HepG2 (cell line): Measurements from ENCODE around the gene ODAD2.

Source experiments
- HNRNPUL1 ChIP-seq: fragments of 200-400 bp; formaldehyde crosslinking; IDR thresholded peaks from 2 replicates; pipeline ENCODE4 v1.6.1; 2017; ENCODE audit warnings: low read depth, mild to moderate bottlenecking, low read length, moderate library complexity
- RFX5 ChIP-seq: IDR thresholded peaks from 2 replicates; pipeline ENCODE4 v1.6.1; 2011; ENCODE audit warnings: low read depth, low read length, improper control_type of control experiment
- SP1 ChIP-seq, 2 experiments: fragments of 450-650 bp in 1 of 2; sonication (generic) in 1 of 2; formaldehyde crosslinking in 1 of 2; IDR thresholded peaks; 2 replicates each; pipeline versions ENCODE4 v1.4.0 to v1.6.1; 2016 to 2020; ENCODE audit warnings: missing genetic modification reagents in 1 of 2
- STAT5B ChIP-seq: sonication (generic); formaldehyde crosslinking; IDR thresholded peaks from 2 replicates; pipeline ENCODE4 v1.4.0; 2020; ENCODE audit warnings: missing genetic modification reagents
- TCF7L2 ChIP-seq: IDR thresholded peaks from 2 replicates; pipeline ENCODE4 v1.6.1; 2011; ENCODE audit warnings: mild to moderate bottlenecking, low read depth, low read length, moderate library complexity
- ZNF83 ChIP-seq: sonication (generic); formaldehyde crosslinking; IDR thresholded peaks from 2 replicates; pipeline ENCODE4 v1.4.0; 2020; ENCODE audit warnings: missing genetic modification reagents, mild to moderate bottlenecking, borderline replicate concordance
- TF ChIP-seq, protein P1 (sequence below): sonication (generic); formaldehyde crosslinking; IDR thresholded peaks from 2 replicates; pipeline ENCODE4 v1.5.0; 2020; ENCODE audit warnings: mild to moderate bottlenecking, missing genetic modification reagents, moderate library complexity
- TF ChIP-seq, protein P2 (sequence below): sonication (generic); formaldehyde crosslinking; IDR thresholded peaks from 2 replicates; pipeline ENCODE4 v1.8.0; 2022; ENCODE audit warnings: mild to moderate bottlenecking, missing genetic modification reagents, moderate library complexity
- TF ChIP-seq, protein P3 (sequence below), 2 experiments: sonication (generic) in 1 of 2; formaldehyde crosslinking in 1 of 2; IDR thresholded peaks; 2 replicates each; pipeline versions ENCODE4 v1.6.1 to v1.9.0; 2014 to 2022; ENCODE audit warnings: antibody characterized with exemption in 1 of 2, borderline replicate concordance in 1 of 2, inconsistent platforms in 1 of 2, low read depth in 1 of 2, missing genetic modification reagents in 1 of 2

- TF ChIP-seq RFX5: no peak
- no peak for TF ChIP-seq HNRNPUL1
- TF ChIP-seq, protein P1, sequence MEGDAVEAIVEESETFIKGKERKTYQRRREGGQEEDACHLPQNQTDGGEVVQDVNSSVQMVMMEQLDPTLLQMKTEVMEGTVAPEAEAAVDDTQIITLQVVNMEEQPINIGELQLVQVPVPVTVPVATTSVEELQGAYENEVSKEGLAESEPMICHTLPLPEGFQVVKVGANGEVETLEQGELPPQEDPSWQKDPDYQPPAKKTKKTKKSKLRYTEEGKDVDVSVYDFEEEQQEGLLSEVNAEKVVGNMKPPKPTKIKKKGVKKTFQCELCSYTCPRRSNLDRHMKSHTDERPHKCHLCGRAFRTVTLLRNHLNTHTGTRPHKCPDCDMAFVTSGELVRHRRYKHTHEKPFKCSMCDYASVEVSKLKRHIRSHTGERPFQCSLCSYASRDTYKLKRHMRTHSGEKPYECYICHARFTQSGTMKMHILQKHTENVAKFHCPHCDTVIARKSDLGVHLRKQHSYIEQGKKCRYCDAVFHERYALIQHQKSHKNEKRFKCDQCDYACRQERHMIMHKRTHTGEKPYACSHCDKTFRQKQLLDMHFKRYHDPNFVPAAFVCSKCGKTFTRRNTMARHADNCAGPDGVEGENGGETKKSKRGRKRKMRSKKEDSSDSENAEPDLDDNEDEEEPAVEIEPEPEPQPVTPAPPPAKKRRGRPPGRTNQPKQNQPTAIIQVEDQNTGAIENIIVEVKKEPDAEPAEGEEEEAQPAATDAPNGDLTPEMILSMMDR (CRISPR knock-in tag): no peak
- TF ChIP-seq, protein P2, sequence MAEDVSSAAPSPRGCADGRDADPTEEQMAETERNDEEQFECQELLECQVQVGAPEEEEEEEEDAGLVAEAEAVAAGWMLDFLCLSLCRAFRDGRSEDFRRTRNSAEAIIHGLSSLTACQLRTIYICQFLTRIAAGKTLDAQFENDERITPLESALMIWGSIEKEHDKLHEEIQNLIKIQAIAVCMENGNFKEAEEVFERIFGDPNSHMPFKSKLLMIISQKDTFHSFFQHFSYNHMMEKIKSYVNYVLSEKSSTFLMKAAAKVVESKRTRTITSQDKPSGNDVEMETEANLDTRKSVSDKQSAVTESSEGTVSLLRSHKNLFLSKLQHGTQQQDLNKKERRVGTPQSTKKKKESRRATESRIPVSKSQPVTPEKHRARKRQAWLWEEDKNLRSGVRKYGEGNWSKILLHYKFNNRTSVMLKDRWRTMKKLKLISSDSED (CRISPR knock-in tag): no peak
- no peak for TF ChIP-seq SP1 (IDR thresholded peaks at IDR 0.05)
- no peak for TF ChIP-seq SP1 (CRISPR knock-in tag; IDR thresholded peaks at IDR 0.05)
- TF ChIP-seq STAT5B (CRISPR knock-in tag): no peak
- TF ChIP-seq ZNF83 (CRISPR knock-in tag): no peak
- TF ChIP-seq TCF7L2: no peak
- TF ChIP-seq, protein P3, sequence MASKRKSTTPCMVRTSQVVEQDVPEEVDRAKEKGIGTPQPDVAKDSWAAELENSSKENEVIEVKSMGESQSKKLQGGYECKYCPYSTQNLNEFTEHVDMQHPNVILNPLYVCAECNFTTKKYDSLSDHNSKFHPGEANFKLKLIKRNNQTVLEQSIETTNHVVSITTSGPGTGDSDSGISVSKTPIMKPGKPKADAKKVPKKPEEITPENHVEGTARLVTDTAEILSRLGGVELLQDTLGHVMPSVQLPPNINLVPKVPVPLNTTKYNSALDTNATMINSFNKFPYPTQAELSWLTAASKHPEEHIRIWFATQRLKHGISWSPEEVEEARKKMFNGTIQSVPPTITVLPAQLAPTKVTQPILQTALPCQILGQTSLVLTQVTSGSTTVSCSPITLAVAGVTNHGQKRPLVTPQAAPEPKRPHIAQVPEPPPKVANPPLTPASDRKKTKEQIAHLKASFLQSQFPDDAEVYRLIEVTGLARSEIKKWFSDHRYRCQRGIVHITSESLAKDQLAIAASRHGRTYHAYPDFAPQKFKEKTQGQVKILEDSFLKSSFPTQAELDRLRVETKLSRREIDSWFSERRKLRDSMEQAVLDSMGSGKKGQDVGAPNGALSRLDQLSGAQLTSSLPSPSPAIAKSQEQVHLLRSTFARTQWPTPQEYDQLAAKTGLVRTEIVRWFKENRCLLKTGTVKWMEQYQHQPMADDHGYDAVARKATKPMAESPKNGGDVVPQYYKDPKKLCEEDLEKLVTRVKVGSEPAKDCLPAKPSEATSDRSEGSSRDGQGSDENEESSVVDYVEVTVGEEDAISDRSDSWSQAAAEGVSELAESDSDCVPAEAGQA (IDR thresholded peaks at IDR 0.05; ENCODE audit: low read depth): no peak
- TF ChIP-seq, protein P3 (CRISPR knock-in tag; IDR thresholded peaks at IDR 0.05; ENCODE audit: borderline replicate concordance): no peak
Observed at GRCh38 chr10:27774831-27775230, 224.0 kb downstream of the ODAD2 start.
